ENCODE measurements around the gene MRPS21. TPM values are rescaled to one million over a fixed set of nuclear protein-coding genes. Genes with fewer than 3 reads are reported as not detected.

The MRPS21 gene
- total and polyA plus RNA-seq, 2 donors from 2014 or later, result 71.7 to 134 TPM

DNA sequence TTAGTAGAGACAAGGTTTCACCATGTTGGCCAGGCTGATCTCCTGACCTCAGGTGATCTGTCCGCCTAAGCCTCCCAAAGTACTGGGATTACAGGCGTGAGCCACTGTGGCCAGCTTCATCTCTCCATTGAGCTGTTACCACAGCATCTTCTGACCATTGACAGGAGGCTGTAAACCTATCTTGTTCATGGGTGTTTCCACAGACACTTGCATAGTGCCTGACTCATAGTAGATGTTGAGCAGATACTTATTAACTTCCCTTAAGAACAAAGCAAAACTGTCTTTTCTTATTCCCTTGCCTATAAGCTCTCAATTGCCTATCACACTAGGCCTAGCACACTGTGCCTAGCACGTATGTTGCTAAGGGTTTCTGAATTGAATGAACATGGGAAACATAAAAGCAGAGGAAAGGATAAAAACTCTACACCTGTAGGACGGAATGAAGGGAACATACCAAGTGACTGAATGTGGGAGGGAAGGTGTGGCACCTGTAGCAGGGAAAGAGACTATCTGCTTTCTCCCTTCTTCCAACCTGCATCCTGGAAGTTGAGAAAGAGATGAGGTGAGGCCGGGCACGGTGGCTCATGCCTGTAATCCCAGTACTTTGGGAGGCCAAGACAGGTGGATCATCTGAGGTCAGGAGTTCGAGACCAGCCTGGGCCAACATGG is 22.2 kb upstream of the MRPS21 start:
- intact Hi-C loops (cut with DNase I), result no loop called here
- TF ChIP-seq, protein P1, sequence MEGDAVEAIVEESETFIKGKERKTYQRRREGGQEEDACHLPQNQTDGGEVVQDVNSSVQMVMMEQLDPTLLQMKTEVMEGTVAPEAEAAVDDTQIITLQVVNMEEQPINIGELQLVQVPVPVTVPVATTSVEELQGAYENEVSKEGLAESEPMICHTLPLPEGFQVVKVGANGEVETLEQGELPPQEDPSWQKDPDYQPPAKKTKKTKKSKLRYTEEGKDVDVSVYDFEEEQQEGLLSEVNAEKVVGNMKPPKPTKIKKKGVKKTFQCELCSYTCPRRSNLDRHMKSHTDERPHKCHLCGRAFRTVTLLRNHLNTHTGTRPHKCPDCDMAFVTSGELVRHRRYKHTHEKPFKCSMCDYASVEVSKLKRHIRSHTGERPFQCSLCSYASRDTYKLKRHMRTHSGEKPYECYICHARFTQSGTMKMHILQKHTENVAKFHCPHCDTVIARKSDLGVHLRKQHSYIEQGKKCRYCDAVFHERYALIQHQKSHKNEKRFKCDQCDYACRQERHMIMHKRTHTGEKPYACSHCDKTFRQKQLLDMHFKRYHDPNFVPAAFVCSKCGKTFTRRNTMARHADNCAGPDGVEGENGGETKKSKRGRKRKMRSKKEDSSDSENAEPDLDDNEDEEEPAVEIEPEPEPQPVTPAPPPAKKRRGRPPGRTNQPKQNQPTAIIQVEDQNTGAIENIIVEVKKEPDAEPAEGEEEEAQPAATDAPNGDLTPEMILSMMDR (IDR thresholded peaks at IDR 0.05; ENCODE audit: borderline replicate concordance, extremely low read depth, insufficient read depth), result no peak
- FAIRE-seq, result no peak
- Histone ChIP-seq H3K4me1 (ENCODE audit: control insufficient read depth in 2 of 3, insufficient read depth in 2 of 3, low read depth in 1 of 3, low read length in 3 of 3) (peaks cover 5 to 17% (median 9%) of the 10 kb centered on the region in 3 donors), H3K4me3 (ENCODE audit: low read length in 3 of 3) (no peak overlapping the region), H3K27me3 (ENCODE audit: control insufficient read depth, insufficient read depth, low read length) (no peaks in the 10 kb centered on the region), H3K36me3 (ENCODE audit: control insufficient read depth in 2 of 3, insufficient read depth in 3 of 3, low read length in 3 of 3) (peaks cover 0 to 10% (median 1%) of the 10 kb centered on the region in 3 donors), H3K9ac (ENCODE audit: low read length in 3 of 3) (no peak overlapping the region), H3K9me3 (ENCODE audit: control insufficient read depth in 2 of 3, insufficient read depth in 1 of 3, low read length in 3 of 3) (no peaks in the 10 kb centered on the region), H3K27ac (ENCODE audit: low read depth in 2 of 2, low read length in 2 of 2) (no peak overlapping the region)
- no peak for DNase-seq

DNA sequence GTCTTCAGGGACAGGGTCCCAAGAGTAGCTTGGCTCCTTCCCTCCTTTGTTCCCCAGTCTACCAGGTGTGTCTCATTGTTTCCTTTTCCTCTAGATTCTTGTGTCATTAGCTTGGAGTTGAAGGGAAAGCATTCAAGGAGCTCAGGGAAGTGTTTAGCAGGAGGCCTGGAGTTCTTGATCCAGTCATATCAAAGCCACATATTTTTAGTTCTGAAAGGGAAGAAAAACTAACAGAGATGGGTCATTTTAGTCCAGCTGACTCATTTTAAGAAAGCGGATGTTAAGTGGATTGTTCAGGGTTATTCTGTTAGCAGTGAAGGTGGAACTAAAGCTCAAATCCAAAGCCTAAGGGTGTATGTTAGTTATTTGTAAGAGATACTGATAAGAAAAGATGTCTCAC is 20.4 kb upstream of the MRPS21 start:
- no peak overlapping the region for H3K27ac ChIP-seq (ENCODE audit: low read depth in 2 of 2, low read length in 2 of 2)

DNA sequence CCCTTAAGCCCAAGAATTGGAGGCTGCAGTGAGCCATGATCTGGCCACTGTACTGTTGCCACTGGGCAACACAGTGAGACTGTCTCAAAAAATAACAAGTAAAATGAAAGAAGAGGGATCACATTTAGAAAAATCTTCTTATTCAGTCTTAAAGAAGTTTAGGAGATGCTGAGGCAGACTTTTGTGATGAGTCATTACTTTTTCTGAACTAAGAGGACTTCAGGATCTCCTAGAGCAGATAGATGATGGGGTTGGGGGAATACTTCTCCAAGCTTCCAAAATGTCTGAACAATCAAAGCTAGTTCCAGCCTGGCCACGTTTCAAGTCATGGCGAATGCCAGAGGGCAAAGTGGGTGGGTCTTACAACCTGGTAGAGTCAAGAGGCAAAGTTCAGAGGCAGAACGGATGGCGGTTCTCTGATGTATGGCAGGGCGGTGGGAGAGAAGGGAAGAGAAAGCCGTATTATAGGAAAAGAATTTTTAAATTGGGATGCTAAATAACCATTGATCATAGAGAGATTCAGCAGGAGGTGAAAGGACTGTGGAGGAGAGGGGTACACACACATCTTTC is 13.4 kb upstream of the MRPS21 start:
- DNase-seq, result peak in 1 of 5 donors; percentile 33
- no peaks in the 10 kb centered on the region for H3K36me3 ChIP-seq (ENCODE audit: control insufficient read depth in 2 of 3, insufficient read depth in 3 of 3, low read length in 3 of 3)
- no peak for FAIRE-seq
- no peaks in the 10 kb centered on the region for H3K9me3 ChIP-seq (ENCODE audit: control insufficient read depth in 2 of 3, insufficient read depth in 1 of 3, low read length in 3 of 3)
- no peak overlapping the region for H3K4me3 ChIP-seq (ENCODE audit: low read length in 3 of 3)
- no peak overlapping the region for H3K27ac ChIP-seq (ENCODE audit: low read depth in 2 of 2, low read length in 2 of 2)
- intact Hi-C loops (cut with DNase I), result no loop called here
- peaks cover 0 to 22% (median 15%) of the 10 kb centered on the region in 3 donors for H3K4me1 ChIP-seq (ENCODE audit: control insufficient read depth in 2 of 3, insufficient read depth in 2 of 3, low read depth in 1 of 3, low read length in 3 of 3)
- TF ChIP-seq, protein P1 (IDR thresholded peaks at IDR 0.05; ENCODE audit: borderline replicate concordance, extremely low read depth, insufficient read depth), result no peak
- H3K9ac ChIP-seq (ENCODE audit: low read length in 3 of 3), result peak overlapping the region in 1 of 3 donors; percentile 87
- no peaks in the 10 kb centered on the region for H3K27me3 ChIP-seq (ENCODE audit: control insufficient read depth, insufficient read depth, low read length)

More for the DNA sequence above, 20.4 kb upstream of the MRPS21 start:
- TF ChIP-seq, protein P1 (IDR thresholded peaks at IDR 0.05; ENCODE audit: borderline replicate concordance, extremely low read depth, insufficient read depth), result no peak
- Histone ChIP-seq H3K4me3 (ENCODE audit: low read length in 3 of 3) (peak overlapping the region; percentile 28 to 68 (median 57)), H3K4me1 (ENCODE audit: control insufficient read depth in 2 of 3, insufficient read depth in 2 of 3, low read depth in 1 of 3, low read length in 3 of 3) (peaks cover 0 to 5% (median 0%) of the 10 kb centered on the region in 3 donors), H3K9me3 (ENCODE audit: control insufficient read depth in 2 of 3, insufficient read depth in 1 of 3, low read length in 3 of 3) (no peaks in the 10 kb centered on the region), H3K27me3 (ENCODE audit: control insufficient read depth, insufficient read depth, low read length) (no peaks in the 10 kb centered on the region), H3K36me3 (ENCODE audit: control insufficient read depth in 2 of 3, insufficient read depth in 3 of 3, low read length in 3 of 3) (no peaks in the 10 kb centered on the region), H3K9ac (ENCODE audit: low read length in 3 of 3) (peak overlapping the region in 2 of 3 donors; percentile 19 to 21)
- no peak for DNase-seq
- FAIRE-seq, result no peak
- intact Hi-C loops (cut with DNase I), result no loop called here
